ENCODE measurements around the gene DPP6. TPM values are rescaled to one million over a fixed set of nuclear protein-coding genes. Genes with fewer than 3 reads are reported as not detected.

The DPP6 gene
- total RNA-seq, 1 donor from 2014 or later: 0.48 TPM

- FAIRE-seq (no peak), DNase-seq (ENCODE audit: low read depth) (no peak)
- Mint-ChIP-seq H3K9me3 (ENCODE audit: unreplicated experiment) (no peaks in the 10 kb centered on the region), H3K36me3 (ENCODE audit: low read depth, unreplicated experiment) (no peaks in the 10 kb centered on the region), H3K4me1 (ENCODE audit: low read depth, unreplicated experiment) (peaks cover 4% of the 10 kb centered on the region), H3K27ac (ENCODE audit: unreplicated experiment) (no peak overlapping the region), H3K4me3 (ENCODE audit: unreplicated experiment) (no peak overlapping the region), H3K27me3 (ENCODE audit: low read depth, unreplicated experiment) (peaks cover 8% of the 10 kb centered on the region)
- Histone ChIP-seq H3K9ac (ENCODE audit: low read length) (no peak overlapping the region), H3K79me2 (ENCODE audit: insufficient read depth, low read length) (no peaks in the 10 kb centered on the region), H4K20me1 (ENCODE audit: insufficient read depth, low read length) (no peaks in the 10 kb centered on the region), H3K27me3 (ENCODE audit: insufficient read depth, low read length) (no peaks in the 10 kb centered on the region), H3K4me3 (ENCODE audit: insufficient read depth, low read depth, low read length) (no peak overlapping the region), H3K4me1 (ENCODE audit: insufficient read depth, low read length) (no peaks in the 10 kb centered on the region), H3K4me2 (ENCODE audit: low read length) (no peak overlapping the region), H3K36me3 (ENCODE audit: insufficient read depth, low read length) (no peaks in the 10 kb centered on the region), H3K9me3 (ENCODE audit: insufficient read depth, low read depth, low read length) (peaks cover 8% of the 10 kb centered on the region), H2AFZ (ENCODE audit: low read depth, low read length) (no peak overlapping the region), H3K27ac (ENCODE audit: low read depth, low read length) (no peak overlapping the region)
- TF ChIP-seq CTCF (IDR thresholded peaks at IDR 0.05; ENCODE audit: insufficient read depth, low read depth, low read length): no peak
- no peak for TF ChIP-seq EZH2 (IDR thresholded peaks at IDR 0.05; ENCODE audit: insufficient read depth, low read length)
These were observed 136.1 kb downstream of the DPP6 start for GRCh38 chr7:154188330-154188729.

DNA sequence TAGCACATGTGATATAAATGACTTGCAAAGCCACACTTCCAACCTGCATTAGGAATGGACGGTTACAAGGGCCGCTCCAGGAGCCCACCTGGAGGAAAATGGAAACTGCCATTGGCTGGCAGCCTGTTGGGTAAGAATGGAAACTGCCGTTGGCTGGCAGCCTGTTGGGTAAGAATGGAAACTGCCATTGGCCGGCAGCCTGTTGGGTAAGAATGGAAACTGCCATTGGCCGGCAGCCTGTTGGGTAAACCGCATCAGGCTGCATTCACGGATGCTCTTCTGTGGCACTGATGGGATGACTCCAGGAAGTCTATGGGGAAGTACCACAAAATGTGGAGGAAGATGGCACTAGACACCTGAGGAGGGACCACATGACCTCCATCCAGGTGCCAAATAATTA lies 143.1 kb downstream of the DPP6 start:
- Histone ChIP-seq H2AFZ (ENCODE audit: low read depth, low read length) (no peak overlapping the region), H3K79me2 (ENCODE audit: insufficient read depth, low read length) (no peaks in the 10 kb centered on the region), H3K9me3 (ENCODE audit: insufficient read depth, low read depth, low read length) (peaks cover 9% of the 10 kb centered on the region), H3K36me3 (ENCODE audit: insufficient read depth, low read length) (no peaks in the 10 kb centered on the region), H3K4me2 (ENCODE audit: low read length) (no peak overlapping the region), H3K27ac (ENCODE audit: low read depth, low read length) (no peak overlapping the region), H3K4me1 (ENCODE audit: insufficient read depth, low read length) (no peaks in the 10 kb centered on the region), H3K4me3 (ENCODE audit: insufficient read depth, low read depth, low read length) (no peak overlapping the region), H4K20me1 (ENCODE audit: insufficient read depth, low read length) (no peaks in the 10 kb centered on the region), H3K27me3 (ENCODE audit: insufficient read depth, low read length) (no peaks in the 10 kb centered on the region), H3K9ac (ENCODE audit: low read length) (no peak overlapping the region)
- no peaks in the 10 kb centered on the region for H3K36me3 Mint-ChIP-seq (ENCODE audit: low read depth, unreplicated experiment)
- H3K4me3 Mint-ChIP-seq (ENCODE audit: unreplicated experiment): no peak overlapping the region
- no peaks in the 10 kb centered on the region for H3K9me3 Mint-ChIP-seq (ENCODE audit: unreplicated experiment)
- peaks cover 4% of the 10 kb centered on the region for H3K4me1 Mint-ChIP-seq (ENCODE audit: low read depth, unreplicated experiment)
- no peak for DNase-seq (ENCODE audit: low read depth)
- no peak for FAIRE-seq
- no peak overlapping the region for H3K27ac Mint-ChIP-seq (ENCODE audit: unreplicated experiment)
- H3K27me3 Mint-ChIP-seq (ENCODE audit: low read depth, unreplicated experiment): peaks cover 6% of the 10 kb centered on the region
- TF ChIP-seq EZH2 (IDR thresholded peaks at IDR 0.05; ENCODE audit: insufficient read depth, low read length) (no peak), CTCF (IDR thresholded peaks at IDR 0.05; ENCODE audit: insufficient read depth, low read depth, low read length) (no peak)

GRCh38 chr7:154198481-154198880 lies 146.3 kb downstream of the DPP6 start:
- H3K9me3 ChIP-seq (ENCODE audit: insufficient read depth, low read depth, low read length): peaks cover 9% of the 10 kb centered on the region
- Mint-ChIP-seq H3K4me1 (ENCODE audit: low read depth, unreplicated experiment) (peaks cover 23% of the 10 kb centered on the region), H3K27me3 (ENCODE audit: low read depth, unreplicated experiment) (peaks cover 6% of the 10 kb centered on the region), H3K36me3 (ENCODE audit: low read depth, unreplicated experiment) (no peaks in the 10 kb centered on the region), H3K27ac (ENCODE audit: unreplicated experiment) (no peak overlapping the region), H3K4me3 (ENCODE audit: unreplicated experiment) (no peak overlapping the region), H3K9me3 (ENCODE audit: unreplicated experiment) (peaks cover 4% of the 10 kb centered on the region)
- H3K4me1 ChIP-seq (ENCODE audit: insufficient read depth, low read length): no peaks in the 10 kb centered on the region
- no peak for FAIRE-seq
- H3K4me3 ChIP-seq (ENCODE audit: insufficient read depth, low read depth, low read length): no peak overlapping the region
- H3K36me3 ChIP-seq (ENCODE audit: insufficient read depth, low read length): no peaks in the 10 kb centered on the region
- no peak overlapping the region for H3K4me2 ChIP-seq (ENCODE audit: low read length)
- H2AFZ ChIP-seq (ENCODE audit: low read depth, low read length): no peak overlapping the region
- H4K20me1 ChIP-seq (ENCODE audit: insufficient read depth, low read length): no peaks in the 10 kb centered on the region
- no peak overlapping the region for H3K9ac ChIP-seq (ENCODE audit: low read length)
- no peaks in the 10 kb centered on the region for H3K79me2 ChIP-seq (ENCODE audit: insufficient read depth, low read length)
- H3K27ac ChIP-seq (ENCODE audit: low read depth, low read length): no peak overlapping the region
- H3K27me3 ChIP-seq (ENCODE audit: insufficient read depth, low read length): no peaks in the 10 kb centered on the region
- DNase-seq (ENCODE audit: low read depth): no peak
- TF ChIP-seq CTCF (IDR thresholded peaks at IDR 0.05; ENCODE audit: insufficient read depth, low read depth, low read length) (no peak), EZH2 (IDR thresholded peaks at IDR 0.05; ENCODE audit: insufficient read depth, low read length) (no peak)
